OCI-LY1 (cell line): ENCODE results near the gene SLC9A9.

Experiments
- EZH2 ChIP-seq: fragments of 200-600 bp; sonication (generic), shearing (Covaris generic); IDR thresholded peaks from 2 replicates; pipeline ENCODE4 v1.8.0; 2017; ENCODE audit warnings: borderline replicate concordance, mixed run types, mild to moderate bottlenecking, antibody characterized with exemption, low read length, moderate library complexity, mixed read lengths
- TF ChIP-seq, protein P1 (sequence below): fragments of 200-600 bp; sonication (generic), shearing (Covaris generic); IDR thresholded peaks from 2 replicates; pipeline ENCODE4 v1.5.1; 2017; ENCODE audit warnings: mild to moderate bottlenecking, antibody characterized with exemption, low read length, moderate library complexity, mixed read lengths

DNA sequence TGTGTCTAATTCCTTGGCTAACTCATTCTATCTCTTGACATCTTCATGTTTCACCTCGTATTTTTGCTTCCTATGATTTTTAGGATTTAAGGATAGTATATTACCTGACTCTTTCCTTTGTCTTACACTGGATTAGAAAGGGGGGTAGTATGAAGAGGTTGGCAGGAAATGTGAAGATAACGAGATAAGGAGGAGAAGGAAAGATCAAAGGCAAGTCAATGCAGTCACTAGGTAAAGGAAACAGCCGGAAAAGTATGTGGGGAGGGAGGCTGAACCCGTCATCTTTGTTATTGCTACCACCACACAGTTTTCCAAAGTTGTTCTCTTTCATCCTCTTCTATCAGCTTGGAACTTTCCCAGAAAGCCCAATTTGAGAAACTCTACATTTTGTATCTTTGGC, 90.6 kb downstream of the SLC9A9 start:
- TF ChIP-seq EZH2, result no peak
- TF ChIP-seq, protein P1, sequence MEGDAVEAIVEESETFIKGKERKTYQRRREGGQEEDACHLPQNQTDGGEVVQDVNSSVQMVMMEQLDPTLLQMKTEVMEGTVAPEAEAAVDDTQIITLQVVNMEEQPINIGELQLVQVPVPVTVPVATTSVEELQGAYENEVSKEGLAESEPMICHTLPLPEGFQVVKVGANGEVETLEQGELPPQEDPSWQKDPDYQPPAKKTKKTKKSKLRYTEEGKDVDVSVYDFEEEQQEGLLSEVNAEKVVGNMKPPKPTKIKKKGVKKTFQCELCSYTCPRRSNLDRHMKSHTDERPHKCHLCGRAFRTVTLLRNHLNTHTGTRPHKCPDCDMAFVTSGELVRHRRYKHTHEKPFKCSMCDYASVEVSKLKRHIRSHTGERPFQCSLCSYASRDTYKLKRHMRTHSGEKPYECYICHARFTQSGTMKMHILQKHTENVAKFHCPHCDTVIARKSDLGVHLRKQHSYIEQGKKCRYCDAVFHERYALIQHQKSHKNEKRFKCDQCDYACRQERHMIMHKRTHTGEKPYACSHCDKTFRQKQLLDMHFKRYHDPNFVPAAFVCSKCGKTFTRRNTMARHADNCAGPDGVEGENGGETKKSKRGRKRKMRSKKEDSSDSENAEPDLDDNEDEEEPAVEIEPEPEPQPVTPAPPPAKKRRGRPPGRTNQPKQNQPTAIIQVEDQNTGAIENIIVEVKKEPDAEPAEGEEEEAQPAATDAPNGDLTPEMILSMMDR, result no peak
